GM21619 (cell line): ENCODE measurements around the gene MTMR4.
"Not testable (repeated sequence)": the region's sequence is repeated elsewhere in the genome, so short reads cannot be mapped to it uniquely, and the experiment has no call there.

Experiments
- ATAC-seq: cut with Tn5 transposase; IDR thresholded peaks from one replicate; pipeline ENCODE4 v1.9.1; 2021; ENCODE audit not compliant: unreplicated experiment

MTMR4 gene

DNA sequence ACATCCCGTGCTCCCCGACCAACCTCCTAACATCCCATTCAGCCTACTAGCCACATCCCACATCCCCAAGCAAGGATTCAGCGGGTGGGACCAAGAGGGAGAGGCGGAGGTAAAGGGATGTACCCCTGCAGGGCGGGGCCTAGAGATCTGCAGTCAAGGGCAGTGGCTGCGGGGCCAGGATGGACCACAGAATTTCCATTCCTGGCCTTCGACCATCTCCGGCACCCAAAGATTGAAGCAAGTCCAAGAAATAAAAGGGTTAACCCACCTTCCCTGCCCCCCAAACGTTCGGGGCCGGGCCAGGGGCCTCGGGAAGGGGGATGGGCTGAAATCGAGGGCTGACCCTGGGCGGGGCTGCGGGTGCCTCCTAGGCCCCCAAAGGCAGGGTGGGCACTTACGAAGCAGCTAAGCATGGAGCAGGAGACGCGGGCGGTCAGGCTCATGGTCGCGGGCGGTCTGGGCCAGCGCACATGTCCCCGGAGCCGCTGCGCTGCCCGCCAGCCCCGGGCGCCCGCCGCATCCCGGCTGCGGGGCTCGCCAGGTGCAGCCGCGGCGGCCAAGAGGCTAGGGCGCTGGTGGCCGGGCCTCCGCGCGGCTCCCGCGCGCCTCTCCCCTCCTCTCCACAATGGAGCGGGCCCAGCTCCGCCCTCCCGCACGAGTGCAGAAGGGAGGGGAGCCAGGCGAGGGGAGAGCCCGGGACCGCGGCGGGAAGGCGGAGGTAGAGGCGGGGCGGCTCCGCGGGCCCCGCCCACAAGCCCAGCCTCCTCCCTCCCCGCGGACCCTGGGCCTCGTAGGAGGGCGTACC, at the start of gene MTMR4:
Gene MTMR4 (minus strand): TSS at position 674 of the 805 bp plus-strand sequence. CDS start 231 bp downstream, at position 443.
- ATAC-seq, result peak; percentile 24

DNA sequence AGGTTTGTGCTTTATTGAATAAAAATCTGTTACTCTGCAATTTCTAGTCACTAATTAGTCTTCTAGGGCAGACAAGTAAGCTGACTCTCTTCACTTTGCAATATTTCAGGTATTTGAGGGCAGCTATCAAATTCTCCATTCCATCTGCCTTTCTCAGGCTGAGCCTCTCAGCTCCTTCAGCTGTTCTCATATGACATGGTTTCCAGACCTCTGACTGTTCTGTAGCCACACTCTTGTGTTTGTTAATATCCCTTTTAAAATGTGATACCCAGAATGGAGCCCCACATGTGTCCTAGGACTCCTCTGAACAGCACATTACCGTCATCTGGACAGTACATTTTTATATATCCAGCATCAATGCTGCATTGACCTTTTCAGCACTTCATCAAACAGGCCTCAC, 46.1 kb upstream of the MTMR4 start:
- ATAC-seq, result no peak

DNA sequence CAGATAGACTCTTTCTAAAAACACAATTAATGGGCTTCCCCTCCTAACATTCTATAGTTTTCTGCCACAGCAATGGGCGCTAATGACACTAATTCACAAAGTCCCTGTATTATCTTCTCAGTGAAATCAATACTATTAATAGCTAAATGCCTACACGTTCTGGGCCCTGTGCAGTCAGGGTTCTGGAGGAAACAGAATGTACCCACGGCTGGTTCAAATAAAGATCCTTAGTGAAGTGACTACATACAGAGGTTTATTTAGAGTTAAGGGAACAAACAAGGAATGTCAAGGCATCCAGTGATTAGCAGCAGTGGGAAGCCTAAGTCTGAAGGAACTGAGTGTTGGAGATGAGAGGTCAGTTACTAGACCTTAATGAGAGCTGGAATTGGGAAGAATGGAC, 43.5 kb upstream of the MTMR4 start:
- ATAC-seq, result no peak

DNA sequence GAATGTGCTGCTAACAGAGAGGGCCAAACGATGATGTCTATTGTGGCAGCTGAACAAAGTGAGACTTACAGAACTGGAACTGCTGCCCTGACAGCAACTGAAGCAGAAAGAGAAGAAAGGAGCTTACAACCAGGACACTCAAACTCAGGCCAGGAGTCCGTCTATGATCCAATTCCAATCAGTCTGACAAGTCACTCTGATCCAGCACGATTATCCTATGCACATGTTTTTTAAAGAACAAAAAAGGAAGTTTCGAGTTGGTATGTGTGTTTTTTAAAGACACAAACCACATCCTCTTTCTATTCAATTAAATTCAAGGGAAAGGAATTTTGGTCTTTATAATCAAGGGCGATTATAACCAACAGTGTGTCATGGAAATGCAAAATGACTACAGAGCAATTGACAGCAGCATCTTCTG, 42.4 kb upstream of the MTMR4 start:
- no peak for ATAC-seq

DNA sequence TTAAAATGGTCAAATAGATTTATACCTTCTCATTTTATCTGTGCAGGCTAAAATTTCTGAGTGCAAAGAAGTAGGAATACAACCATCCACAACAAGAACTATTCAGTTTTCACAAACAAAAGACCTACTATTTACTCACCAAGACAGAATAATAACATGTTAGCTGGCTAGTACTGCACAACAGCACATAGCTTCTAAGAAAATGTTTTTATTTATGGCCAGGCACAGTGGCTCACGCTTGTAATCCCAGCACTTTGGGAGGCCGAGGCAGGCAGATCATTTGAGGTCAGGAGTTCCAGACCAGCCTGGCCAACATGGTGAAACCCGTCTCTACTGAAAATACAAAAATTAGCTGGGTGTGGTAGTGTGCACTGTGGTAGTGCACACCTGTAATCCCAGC, 40.7 kb upstream of the MTMR4 start:
- ATAC-seq, result not testable (repeated sequence)

DNA sequence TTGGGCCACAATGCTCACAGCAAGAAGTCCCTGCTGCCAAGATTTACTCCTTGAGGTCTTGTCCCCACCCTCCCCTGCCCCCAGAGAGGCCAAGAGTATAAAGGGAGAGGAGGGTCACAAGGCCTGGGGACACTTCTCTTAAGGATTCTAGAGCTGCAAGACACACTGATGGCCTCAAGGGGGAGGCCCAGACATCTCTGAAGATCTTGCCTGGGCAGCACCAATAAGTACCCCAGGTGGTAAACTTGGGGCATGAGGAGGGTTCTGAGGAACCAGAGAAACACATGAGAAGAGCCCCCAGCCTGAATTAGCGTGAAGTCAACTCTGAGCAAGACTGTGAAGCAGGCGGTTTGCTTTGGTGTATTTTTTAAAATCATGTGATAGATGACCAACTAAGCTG, 26.8 kb upstream of the MTMR4 start:
- no peak for ATAC-seq

DNA sequence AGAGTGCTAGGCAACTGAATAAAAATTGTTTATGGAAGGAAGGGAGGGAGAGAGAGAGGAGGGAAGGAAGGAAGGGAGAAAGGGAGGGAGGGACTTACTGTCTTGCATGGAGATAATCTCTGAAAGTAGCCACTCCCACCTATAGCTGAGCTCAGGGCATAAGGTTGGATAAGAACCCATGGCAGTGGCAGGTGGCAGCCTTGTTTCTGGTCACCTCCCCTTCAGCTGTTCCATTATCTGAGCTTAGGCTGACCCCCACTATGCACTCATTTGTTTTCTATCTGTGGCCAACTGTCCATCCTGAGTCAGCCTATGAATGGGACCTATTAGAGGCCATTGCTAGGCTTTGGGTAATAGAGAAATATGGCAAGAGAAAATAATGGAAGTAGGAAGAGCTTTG, 25.3 kb upstream of the MTMR4 start:
- ATAC-seq, result no peak

DNA sequence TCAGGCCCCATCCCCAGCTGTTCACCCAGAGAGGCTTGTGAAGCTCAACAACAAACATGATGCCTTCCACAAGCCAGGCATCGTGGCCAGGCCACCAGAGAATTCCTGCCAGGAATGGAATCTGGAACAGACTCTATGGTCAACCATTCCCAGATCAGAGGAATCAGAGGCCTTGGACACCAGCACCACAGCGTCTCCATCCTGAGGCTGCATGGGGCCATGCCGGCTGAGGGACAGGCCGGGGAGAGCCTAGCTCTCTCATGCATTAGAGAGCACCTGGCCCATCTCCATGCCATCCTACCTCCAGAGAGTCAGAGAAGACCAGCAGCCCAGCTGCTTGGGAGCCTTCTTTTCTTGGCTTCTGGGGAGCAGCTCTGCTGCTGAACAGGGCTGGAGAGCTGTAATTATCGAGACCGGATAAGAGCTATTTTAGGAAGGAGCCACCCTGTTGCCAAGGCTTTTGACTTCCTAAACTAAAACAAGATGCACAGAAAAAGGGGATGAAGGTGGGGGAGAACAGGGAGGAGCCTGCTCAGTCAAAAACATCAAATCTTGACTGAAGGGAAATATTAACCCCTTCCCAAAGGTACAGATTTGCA, 24.5 kb upstream of the MTMR4 start:
- no peak for ATAC-seq

DNA sequence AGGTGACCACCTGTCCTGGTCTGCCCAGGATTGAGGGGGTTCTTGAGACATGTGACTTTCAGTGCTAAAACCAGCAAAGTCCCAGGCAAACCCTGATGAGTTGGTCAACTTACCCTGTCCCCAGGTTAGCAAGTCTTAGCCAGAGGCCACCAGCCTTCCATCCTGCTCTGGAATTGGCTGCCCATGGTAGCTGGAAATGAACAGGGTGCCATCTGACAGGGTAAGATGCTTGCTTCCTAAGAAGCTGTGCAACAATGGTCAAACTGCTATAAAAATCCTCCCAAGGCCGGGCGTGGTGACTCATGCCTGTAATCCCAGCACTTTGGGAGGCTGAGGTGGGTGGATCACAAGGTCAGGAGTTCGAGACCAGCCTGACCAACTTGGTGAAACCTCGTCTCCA, 22.8 kb upstream of the MTMR4 start:
- no peak for ATAC-seq

DNA sequence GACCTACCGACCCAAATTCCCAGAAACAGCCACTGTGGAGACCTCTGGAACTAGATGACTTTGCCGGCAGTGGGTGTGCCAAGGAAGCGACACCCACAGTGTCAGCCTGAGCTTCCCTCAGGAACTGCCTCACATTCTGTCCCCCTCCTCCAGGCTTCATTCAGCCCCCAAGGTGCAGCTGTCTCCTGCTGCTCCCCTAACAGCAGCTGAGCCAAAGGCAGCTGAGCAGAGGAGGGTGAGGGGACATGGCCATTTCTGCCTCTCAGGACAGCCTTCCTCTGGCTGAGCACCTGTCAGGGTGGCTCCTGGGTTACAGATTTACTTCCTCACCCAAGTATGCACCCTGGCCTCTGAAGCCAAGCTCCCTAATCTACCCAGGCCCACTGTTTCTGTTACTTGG, 22.1 kb upstream of the MTMR4 start:
- no peak for ATAC-seq

DNA sequence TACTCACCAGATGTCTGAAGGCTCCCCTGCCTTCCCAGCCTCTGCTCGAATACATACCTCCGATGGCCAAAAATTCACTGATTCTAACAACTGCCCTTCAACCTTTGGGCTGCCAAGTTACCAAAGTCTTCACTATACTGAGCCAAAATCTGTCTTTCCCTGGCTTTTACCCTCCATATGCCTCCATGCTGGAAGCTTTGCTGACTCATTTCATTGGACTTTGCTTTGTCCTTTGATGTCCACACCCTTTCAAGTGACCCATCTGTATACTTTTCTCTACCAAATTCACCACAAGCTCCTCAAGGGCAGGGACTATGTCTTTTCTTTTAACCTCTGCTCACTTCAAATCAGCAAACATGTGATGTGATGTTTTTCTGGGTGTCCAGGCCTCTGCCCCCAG, 21.0 kb upstream of the MTMR4 start:
- no peak for ATAC-seq

DNA sequence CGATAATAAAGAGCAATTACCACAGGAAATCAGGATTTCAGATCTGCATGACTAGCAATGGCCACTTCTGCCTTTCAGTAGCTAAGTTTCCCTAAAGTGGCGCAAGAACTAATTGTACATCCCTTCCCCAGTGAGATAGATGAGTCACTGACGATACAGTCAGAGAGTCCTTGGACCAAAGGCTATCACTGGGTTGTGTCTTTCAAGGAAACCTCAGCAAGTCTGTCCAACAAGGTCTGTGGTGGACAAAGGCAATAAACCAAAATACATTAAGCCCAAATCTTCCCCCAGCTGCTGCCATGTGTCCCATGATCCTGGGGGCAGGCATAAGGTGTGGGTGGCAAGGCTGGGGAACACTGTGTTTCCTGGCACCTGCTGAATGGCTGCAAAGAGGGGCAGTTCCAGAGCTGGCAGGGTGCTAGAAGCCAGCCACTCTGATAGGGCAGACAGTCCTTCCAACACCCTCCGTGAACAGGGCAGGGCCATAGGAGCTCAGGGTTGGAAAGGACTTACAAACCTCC, 20.5 kb upstream of the MTMR4 start:
- ATAC-seq, result no peak

DNA sequence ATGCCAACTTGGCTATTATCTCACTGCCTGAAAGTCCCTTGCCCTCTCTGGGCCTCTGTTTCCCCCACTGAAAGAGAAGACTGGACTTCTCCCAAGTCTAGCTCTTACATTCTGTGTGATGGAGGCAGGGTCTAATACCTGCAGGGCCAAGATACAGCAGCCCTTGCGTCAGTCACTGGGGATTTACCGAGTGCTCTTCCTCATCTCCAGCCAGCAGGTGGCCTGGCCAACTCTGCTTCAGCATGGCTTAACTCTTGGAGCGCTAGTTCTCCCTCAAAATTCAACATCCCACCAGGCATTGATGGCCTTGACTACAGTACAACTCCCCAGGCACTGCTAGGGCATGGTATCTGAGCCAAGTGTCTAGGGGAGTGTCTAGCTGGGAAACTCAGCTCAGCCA, 19.9 kb upstream of the MTMR4 start:
- no peak for ATAC-seq

DNA sequence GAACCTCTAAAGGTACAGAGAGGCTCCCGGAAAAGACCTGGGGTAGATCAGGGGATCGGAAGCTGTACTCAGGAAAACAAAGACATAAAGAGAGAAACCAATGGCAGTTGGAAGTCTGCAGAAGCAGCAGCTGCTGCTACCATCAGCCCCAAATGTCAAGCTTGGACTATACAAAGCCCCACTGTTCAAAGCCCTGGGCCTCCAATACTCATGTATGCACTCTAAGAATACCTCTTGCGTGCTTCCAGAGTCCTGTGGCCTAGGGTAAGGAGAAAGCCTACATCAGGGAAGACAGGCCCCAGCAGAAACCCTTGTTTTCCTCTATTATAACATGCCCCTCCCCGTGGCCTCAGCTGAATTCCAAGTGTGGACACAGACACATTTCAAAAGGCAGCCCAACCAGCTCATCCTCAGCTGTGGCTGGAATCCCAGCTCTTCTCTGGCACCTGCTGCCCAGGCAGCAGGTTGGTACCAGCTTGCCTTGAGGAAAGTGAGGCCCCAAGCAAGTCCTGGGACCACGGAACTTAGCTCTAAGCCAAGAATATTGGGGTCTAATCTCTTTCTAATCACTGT, 19.3 kb upstream of the MTMR4 start:
- ATAC-seq, result no peak

DNA sequence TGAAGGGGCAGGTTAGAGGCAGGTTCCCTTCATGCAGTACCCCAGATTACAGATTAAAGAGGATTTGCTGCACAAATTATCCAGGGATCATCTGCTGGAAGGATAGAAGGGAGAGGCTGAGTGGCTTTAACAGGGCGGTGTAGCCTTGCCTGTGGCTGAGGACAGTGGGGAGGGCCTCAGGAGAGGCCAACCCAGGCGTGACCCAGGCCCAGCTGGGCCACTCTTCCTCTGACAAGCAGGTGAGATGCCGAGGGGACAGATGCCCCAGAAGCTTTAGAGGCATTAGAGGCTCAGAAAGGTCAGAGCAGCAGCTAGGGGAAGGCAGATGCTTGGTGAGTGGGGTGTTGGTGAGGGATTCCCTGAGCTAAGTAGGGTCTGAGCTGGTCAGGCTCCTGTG, 18.1 kb upstream of the MTMR4 start:
- no peak for ATAC-seq

DNA sequence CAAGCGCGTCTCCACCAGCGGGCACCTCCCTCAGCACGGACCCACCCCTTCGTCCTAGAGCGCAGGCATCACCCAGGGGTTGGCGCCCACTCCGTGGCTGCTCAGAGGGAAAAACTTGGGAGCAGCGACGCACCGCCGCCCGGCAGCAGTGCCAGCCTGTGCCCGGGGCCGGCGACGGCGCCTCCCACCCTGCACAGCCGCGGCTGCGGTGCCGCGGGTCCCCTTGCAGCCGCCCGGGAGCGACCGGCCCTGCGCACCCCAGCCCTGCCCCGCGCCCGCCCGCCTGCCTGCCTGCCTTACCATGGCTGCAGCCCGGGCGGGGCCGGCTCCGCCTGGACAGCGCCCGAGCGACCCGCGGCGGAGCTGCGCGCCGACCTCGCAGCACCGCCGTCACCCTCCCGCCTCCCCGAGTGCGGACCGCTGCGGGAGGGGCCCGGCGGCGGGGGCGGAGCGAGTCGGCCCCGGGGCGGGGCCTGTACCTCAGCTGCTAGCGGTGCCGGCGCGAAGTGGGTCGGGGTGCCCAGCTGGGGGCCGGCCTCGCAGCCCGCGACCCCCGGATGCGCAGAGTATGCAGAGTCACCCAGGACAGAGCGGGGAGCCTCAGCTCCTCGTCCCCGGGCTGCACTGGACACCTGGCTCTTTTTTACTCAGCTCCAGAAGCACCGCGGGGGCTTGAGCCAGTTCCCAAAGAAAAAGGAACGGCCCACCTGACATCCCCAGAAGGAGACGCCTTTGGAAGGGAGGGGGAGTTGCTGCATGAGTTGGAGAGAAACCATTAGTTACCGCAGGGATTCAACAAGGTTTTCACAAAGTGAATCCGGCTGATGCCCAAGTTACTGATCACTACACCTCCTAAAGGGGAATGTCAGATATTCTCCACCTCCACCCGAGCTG, 17.5 kb upstream of the MTMR4 start:
- no peak for ATAC-seq

DNA sequence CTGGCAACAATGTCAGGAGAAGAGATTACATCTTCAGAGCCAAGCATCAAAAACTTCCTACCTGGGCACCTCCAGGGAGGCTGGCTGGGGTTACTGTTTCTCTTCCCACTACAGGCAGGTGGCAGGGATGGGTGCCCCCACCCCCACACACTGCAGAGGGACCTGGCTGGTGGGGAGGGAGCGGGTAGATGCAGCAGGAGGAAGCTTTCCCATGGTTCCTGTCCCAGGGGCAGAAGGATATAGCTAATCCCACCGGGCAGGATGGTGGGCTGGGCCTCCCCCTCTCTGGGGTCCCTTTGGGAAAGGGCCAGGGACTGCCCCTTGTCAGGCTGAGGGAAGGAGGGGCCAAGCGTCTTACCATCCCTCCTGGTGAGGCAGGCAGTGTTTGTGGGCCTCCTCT, 16.7 kb upstream of the MTMR4 start:
- ATAC-seq, result no peak

DNA sequence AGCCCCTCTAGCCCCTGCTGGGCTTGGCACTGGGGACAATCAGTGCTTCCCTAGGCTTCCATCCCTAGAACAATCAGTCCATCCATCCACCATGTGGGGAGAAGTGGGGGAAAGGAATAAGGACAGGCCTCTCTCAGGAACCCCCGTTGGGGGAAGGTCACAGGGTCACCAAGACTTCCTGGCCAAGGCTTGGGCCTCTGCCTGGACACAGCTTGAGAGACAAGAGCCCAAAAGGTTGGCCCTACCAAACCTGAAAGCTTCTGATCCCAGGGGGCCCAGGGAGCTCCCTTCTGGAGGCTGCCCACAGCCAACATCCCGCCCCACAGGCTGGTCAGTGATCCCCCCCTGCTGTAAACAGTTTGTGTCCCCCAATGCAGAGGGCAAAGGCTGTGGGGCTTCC, 16.2 kb upstream of the MTMR4 start:
- no peak for ATAC-seq

DNA sequence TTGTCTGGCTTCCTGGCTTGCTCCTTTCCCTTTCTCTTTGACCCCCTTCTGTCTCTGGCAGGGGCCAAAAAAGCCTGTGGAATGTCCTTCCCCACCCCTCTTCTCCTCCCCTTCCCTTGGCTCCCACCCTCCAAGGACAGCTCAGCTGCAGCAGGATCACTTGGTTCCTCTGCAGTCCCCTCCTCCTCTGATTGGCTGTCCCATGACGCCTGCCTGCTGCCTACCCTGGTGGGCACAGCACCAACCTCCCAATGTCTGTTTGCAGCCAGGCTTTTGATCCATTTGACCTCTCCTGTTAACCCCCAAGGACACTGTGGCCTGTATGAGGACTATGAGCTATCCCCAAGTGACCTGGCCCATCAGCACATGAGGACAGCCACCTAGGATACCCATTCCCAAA, 14.8 kb upstream of the MTMR4 start:
- no peak for ATAC-seq

DNA sequence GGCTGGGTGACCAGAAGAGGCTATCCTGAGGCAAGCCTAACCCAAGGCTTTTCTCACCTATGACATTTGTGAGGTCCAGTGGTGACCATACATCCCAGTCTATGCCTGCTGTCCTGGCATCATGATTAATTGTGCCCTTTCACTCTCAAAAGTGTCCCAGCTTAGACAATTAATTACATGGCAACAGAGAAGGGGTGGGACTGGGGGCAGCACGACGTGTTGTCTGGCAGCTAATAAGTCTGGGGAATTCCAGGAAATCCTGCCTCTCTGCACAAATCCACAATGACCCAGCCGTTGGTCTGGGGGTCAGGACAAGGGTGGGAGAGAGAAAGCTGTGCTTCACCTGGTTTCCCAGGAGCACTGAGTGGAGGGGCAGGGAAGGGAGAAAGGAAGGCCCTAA, 14.0 kb upstream of the MTMR4 start:
- ATAC-seq, result no peak

DNA sequence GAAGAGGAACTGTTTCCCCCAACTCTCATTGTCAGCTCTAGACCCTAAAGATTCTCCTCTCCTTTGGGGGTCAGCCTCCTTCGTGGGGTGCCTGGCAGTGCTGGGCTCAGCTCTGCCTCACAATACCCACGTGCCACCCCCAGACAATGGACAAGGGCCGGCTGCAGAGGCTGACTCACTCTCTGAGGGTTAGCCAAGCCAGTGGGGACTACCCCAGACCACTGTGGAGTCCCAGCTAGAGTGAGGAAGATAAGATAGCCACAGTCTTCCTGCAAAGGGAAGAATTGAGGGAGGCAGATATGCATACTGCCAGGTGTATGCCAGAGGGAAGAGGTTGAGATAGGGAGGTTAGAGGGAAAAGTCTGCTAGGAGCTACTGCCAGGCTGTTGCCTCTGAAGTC, 13.5 kb upstream of the MTMR4 start:
- ATAC-seq, result no peak
